Hair follicular keratinocyte (primary cell): Measurements from ENCODE around the gene FGB. TPM values are rescaled to one million over a fixed set of nuclear protein-coding genes. Genes with fewer than 3 reads are reported as not detected.

Source experiments
- total RNA-seq: library from RNA; depleted of rRNA; stranded (reverse); fragments of >200 nt; gene quantifications from 2 replicates; pipeline ENCODE4 v1.2.3, GENCODE V29; 2015

The FGB gene
- total RNA-seq: not detected in 2 replicates

DNA sequence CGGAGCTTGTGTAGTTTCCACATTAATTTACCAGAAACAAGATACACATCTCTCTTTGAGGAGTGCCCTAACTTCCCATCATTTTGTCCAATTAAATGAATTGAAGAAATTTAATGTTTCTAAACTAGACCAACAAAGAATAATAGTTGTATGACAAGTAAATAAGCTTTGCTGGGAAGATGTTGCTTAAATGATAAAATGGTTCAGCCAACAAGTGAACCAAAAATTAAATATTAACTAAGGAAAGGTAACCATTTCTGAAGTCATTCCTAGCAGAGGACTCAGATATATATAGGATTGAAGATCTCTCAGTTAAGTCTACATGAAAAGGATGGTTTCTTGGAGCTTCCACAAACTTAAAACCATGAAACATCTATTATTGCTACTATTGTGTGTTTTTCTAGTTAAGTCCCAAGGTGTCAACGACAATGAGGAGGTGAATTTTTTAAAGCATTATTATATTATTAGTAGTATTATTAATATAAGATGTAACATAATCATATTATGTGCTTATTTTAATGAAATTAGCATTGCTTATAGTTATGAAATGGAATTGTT is at the start of gene FGB:
Gene FGB, plus strand, starts transcription at position 315 of the 558 bp plus-strand sequence. Its CDS starts 8 bp downstream, at position 323.

GRCh38 chr4:154549894-154550790 is 12.7 kb upstream of the FGB start, which contains the start of gene PLRG1:
TSS of gene PLRG1 (minus strand) at chr4:154550400. CDS start at chr4:154550308, 92 bp downstream.

GRCh38 chr4:154590329-154591006 is 27.7 kb downstream of the FGB start, which contains the start of gene FGA:
TSS of gene FGA (minus strand) at chr4:154590742. CDS start at chr4:154590687, 55 bp downstream.

DNA sequence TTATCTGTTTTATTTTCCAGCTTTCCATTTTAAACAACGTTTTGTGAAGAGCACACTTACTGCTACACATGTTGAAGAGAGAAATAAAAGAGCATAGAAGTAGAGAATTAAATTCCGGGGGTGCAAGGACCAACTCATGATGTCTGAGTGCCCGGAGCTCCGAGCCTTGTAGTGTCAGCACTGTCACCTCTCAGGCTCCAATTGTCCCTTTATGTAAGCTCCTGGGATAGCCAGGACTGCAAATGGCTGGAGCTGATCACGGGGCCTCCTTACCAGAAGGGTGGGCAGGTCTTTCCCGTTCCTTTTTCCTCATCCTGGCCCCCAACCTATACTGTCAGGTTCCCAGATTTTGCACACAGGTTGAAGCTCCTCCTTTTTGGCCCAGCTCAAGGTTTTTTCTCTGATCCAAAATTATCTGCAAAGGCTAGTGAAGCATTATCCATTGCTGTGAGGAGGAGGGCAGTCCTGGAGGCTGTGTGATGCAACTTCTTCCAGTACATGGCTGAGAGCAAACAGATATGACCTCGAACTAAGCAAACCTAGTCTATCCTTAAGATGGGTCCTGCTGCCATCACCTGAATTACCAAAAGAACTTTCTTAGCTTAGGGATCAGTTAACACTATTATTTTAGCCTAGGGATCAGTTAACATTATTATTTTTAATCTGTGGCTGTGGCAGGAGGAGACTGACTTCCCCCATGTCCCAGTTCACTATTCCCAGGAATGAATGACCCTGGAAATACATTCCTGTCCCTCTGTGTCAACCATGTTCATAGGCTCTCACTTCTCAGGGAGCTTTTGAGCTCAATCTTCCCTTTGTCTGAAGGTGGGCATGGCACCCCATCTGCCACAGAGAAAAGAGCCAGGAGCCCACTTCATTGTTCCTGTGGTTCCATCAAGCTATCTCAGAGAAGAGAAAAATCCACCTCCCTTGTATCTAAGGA is 49.9 kb downstream of the FGB start, which contains the start of gene FGG:
Gene FGG, minus strand, starts transcription at position 185 of the 943 bp plus-strand sequence. Its CDS starts 47 bp downstream, at position 138.

Other genes starting within 250 kb of the FGB start
- gene DCHS2, start 71.2 kb upstream of the FGB start, total RNA-seq: 0.08 TPM in 1 of 2 replicates, not detected in the other
- 42.4 and 72.3 TPM in 2 replicates for gene PLRG1, start 12.6 kb upstream of the FGB start, total RNA-seq
- not detected in 2 replicates for gene FGA, start 27.7 kb downstream of the FGB start, total RNA-seq
- gene FGG, start 49.6 kb downstream of the FGB start, total RNA-seq: not detected in 2 replicates
- 2.4 and 3.7 TPM in 2 replicates for gene LRAT, start 181.0 kb downstream of the FGB start, total RNA-seq
- gene RBM46, start 218.3 kb downstream of the FGB start, total RNA-seq: 0.27 and 1.6 TPM in 2 replicates